B cell (primary cell): ENCODE results near the gene CAMK2D. TPM values are rescaled to one million over a fixed set of nuclear protein-coding genes. Genes with fewer than 3 reads are reported as not detected.

Experiments used
- ATAC-seq: fragments of 200-7000 bp; cut with Tn5 transposase; one replicate; pipeline ENCODE4 v1.10.0; 2021; ENCODE audit warnings: low read depth, mild to moderate bottlenecking, moderate number of reproducible peaks, moderate library complexity
- CTCF ChIA-PET: fragments of 350-600 bp; sonication (Branson Sonifier 250); formaldehyde crosslinking; loops from one replicate; lab custom pipeline; 2021; ENCODE audit warnings: antibody characterized with exemption, inconsistent platforms; lab: Charles Lee
- POLR2A ChIA-PET: fragments of 350-600 bp; sonication (Branson Sonifier 250); formaldehyde crosslinking; loops from one replicate; lab custom pipeline; 2021; ENCODE audit warnings: antibody characterized with exemption; lab: Charles Lee
- DNase-seq: peaks from one replicate; pipeline ENCODE4 v3.0.0; 2013
- H2AFZ ChIP-seq: 2 replicates; pipeline ENCODE4 v1.6.1; 2012; ENCODE audit warnings: mild to moderate bottlenecking, low read depth, low read length; ENCODE audit not compliant: insufficient read depth, poor library complexity, severe bottlenecking
- H3K27ac ChIP-seq, 2 donors: 1 replicate in 1 of 2; 2 replicates in 1 of 2; pipeline ENCODE4 v1.5.1; 2012 to 2013; ENCODE audit warnings: low read length in 2 of 2, mild to moderate bottlenecking in 2 of 2, moderate library complexity in 1 of 2
- H3K27me3 ChIP-seq, 4 experiments: fragments of 200-600 bp in 1 of 4; sonication (generic) in 1 of 4; replicated peaks in 1 of 4; 1 replicate in 2 of 4; 2 replicates in 2 of 4; pipeline versions ENCODE4 v1.6.1 to v1.7.0; 2013 to 2016; ENCODE audit warnings: low read length in 3 of 4, mild to moderate bottlenecking in 2 of 4, mixed read lengths in 1 of 4, moderate library complexity in 1 of 4; ENCODE audit not compliant: insufficient read depth in 4 of 4, control insufficient read depth in 3 of 4; ENCODE audit errors: control extremely low read depth in 1 of 4
- H3K36me3 ChIP-seq, 2 experiments: replicated peaks in 1 of 2; 1 replicate in 1 of 2; 2 replicates in 1 of 2; pipeline versions ENCODE4 v1.6.1 to v1.7.1; 2013; ENCODE audit warnings: low read length in 1 of 2; ENCODE audit not compliant: insufficient read depth in 2 of 2, control insufficient read depth in 1 of 2; ENCODE audit errors: control extremely low read depth in 1 of 2, extremely low read depth in 1 of 2
- H3K4me1 ChIP-seq, 2 donors: fragments of 200-600 bp in 1 of 2; sonication (generic) in 1 of 2; 1 replicate in 1 of 2; 2 replicates in 1 of 2; pipeline versions ENCODE4 v1.5.1 to v1.6.1; 2013 to 2017; ENCODE audit warnings: low read length in 2 of 2; ENCODE audit not compliant: control insufficient read depth in 2 of 2, insufficient read depth in 2 of 2
- H3K4me2 ChIP-seq: replicated peaks from 2 replicates; pipeline ENCODE3; 2012; ENCODE audit warnings: mild to moderate bottlenecking, low read depth, low read length; ENCODE audit not compliant: poor library complexity, severe bottlenecking
- H3K4me3 ChIP-seq, 5 experiments: fragments of 200-600 bp in 1 of 5; sonication (generic) in 1 of 5; 1 replicate in 3 of 5; 2 replicates in 2 of 5; pipeline versions ENCODE4 v1.5.1 to v1.7.0; 2011 to 2016; ENCODE audit warnings: low read length in 4 of 5, mild to moderate bottlenecking in 4 of 5, low read depth in 2 of 5, control low read depth in 1 of 5, moderate library complexity in 1 of 5; ENCODE audit not compliant: insufficient read depth in 1 of 5; ENCODE audit errors: control extremely low read depth in 1 of 5, extremely low read depth in 1 of 5
- H3K79me2 ChIP-seq: fragments of 200-600 bp; sonication (generic); one replicate; pipeline ENCODE4 v1.6.0; 2016; ENCODE audit warnings: low read length; ENCODE audit not compliant: control insufficient read depth, insufficient read depth
- H3K9ac ChIP-seq: fragments of 200-600 bp; sonication (generic); 2 replicates; pipeline ENCODE4 v1.6.1; 2017; ENCODE audit warnings: mild to moderate bottlenecking, low read length, moderate library complexity
- H3K9me3 ChIP-seq, 3 donors: one replicate each; pipeline versions ENCODE4 v1.6.1 to v1.7.1; 2013; ENCODE audit warnings: low read length in 2 of 3; ENCODE audit not compliant: control insufficient read depth in 2 of 3, insufficient read depth in 1 of 3; ENCODE audit errors: control extremely low read depth in 1 of 3
- H4K20me1 ChIP-seq: 2 replicates; pipeline ENCODE4 v1.6.0; 2012; ENCODE audit warnings: mild to moderate bottlenecking, low read length; ENCODE audit not compliant: insufficient read depth, control insufficient read depth, poor library complexity, severe bottlenecking
- H3K27ac Mint-ChIP-seq: one replicate; pipeline ENCODE4 v1.8.0; 2021; ENCODE audit warnings: mixed read lengths
- H3K27me3 Mint-ChIP-seq: one replicate; pipeline ENCODE4 v1.8.0; 2021; ENCODE audit warnings: mixed read lengths
- H3K4me1 Mint-ChIP-seq: one replicate; pipeline ENCODE4 v1.8.0; 2021; ENCODE audit warnings: mixed read lengths
- H3K4me3 Mint-ChIP-seq: one replicate; pipeline ENCODE4 v1.8.0; 2021; ENCODE audit warnings: mixed read lengths
- H3K9me3 Mint-ChIP-seq: one replicate; pipeline ENCODE4 v1.8.0; 2022; ENCODE audit warnings: mixed read lengths; ENCODE audit not compliant: insufficient read depth
- EZH2 ChIP-seq: IDR thresholded peaks from 2 replicates; pipeline ENCODE4 v1.6.1; 2012; ENCODE audit warnings: borderline replicate concordance, low read depth, mild to moderate bottlenecking, moderate library complexity, low read length; ENCODE audit not compliant: insufficient read depth, poor library complexity, severe bottlenecking
- WGBS: methylation state at CpG from one replicate; pipeline ENCODE4 v1.1.5; 2013; ENCODE audit warnings: missing lambda C conversion rate; ENCODE audit not compliant: insufficient coverage; 5-methylcytosine and 5-hydroxymethylcytosine counted together
- intact Hi-C: fragments of 100-400 bp; cut with micrococcal nuclease; formaldehyde crosslinking; loops from one replicate; pipeline ENCODE4 v1.10.0; 2022
- polyA plus RNA-seq: library from polyadenylated mRNA; depleted of rRNA; stranded (reverse); fragments of >200 nt; gene quantifications from 2 replicates; pipeline ENCODE4 v1.2.3, GENCODE V29; 2012
- total RNA-seq, 2 donors: library from RNA; stranded (reverse); fragments of 120-200 nt in 1 of 2; gene quantifications; 1 replicate in 1 of 2; 2 replicates in 1 of 2; pipeline versions ENCODE4 v1.2.3 to v1.2.4, GENCODE V29; 2013 to 2022
- TF ChIP-seq, protein P1 (sequence below): fragments of 200-600 bp; IDR thresholded peaks from one replicate; pipeline ENCODE4 v1.8.0; 2022; ENCODE audit warnings: antibody characterized with exemption, mild to moderate bottlenecking

The CAMK2D gene
- total and polyA plus RNA-seq, 2 donors (not counting 1 experiment from before 2014, with no cell fraction given): 26.3 to 57.0 TPM

GRCh38 chr4:113614414-113614813 is 147.1 kb downstream of the CAMK2D start:
- Histone ChIP-seq H3K27me3 (no peaks in the 10 kb centered on the region), H3K4me2 (peak overlapping the region; percentile 23), H3K4me3 (no peak overlapping the region), H3K27ac (peak overlapping the region in 1 of 2 donors; percentile 2), H3K4me1 (peaks cover 31 to 61% of the 10 kb centered on the region in 2 donors), H3K9me3 (no peaks in the 10 kb centered on the region), H3K9ac (no peak overlapping the region), H3K79me2 (peaks cover 85% of the 10 kb centered on the region), H2AFZ (no peak overlapping the region), H4K20me1 (no peaks in the 10 kb centered on the region), H3K36me3 (no peaks in the 10 kb centered on the region)
- POLR2A ChIA-PET: no interaction called here
- peak overlapping the region; percentile 71 for H3K27ac Mint-ChIP-seq
- H3K4me1 Mint-ChIP-seq: peaks cover 60% of the 10 kb centered on the region
- H3K27me3 Mint-ChIP-seq: no peaks in the 10 kb centered on the region
- intact Hi-C loops: loop anchor here (2.0 kb wide), 1 partner anchor 68 kb away; no protein-coding TSS in a partner anchor
- CTCF ChIA-PET: interaction anchor here (4.5 kb wide), 1 partner anchor 66 kb away, joined by 13 read pairs; no protein-coding TSS in a partner anchor
- TF ChIP-seq, protein P1, sequence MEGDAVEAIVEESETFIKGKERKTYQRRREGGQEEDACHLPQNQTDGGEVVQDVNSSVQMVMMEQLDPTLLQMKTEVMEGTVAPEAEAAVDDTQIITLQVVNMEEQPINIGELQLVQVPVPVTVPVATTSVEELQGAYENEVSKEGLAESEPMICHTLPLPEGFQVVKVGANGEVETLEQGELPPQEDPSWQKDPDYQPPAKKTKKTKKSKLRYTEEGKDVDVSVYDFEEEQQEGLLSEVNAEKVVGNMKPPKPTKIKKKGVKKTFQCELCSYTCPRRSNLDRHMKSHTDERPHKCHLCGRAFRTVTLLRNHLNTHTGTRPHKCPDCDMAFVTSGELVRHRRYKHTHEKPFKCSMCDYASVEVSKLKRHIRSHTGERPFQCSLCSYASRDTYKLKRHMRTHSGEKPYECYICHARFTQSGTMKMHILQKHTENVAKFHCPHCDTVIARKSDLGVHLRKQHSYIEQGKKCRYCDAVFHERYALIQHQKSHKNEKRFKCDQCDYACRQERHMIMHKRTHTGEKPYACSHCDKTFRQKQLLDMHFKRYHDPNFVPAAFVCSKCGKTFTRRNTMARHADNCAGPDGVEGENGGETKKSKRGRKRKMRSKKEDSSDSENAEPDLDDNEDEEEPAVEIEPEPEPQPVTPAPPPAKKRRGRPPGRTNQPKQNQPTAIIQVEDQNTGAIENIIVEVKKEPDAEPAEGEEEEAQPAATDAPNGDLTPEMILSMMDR: no peak
- no peak for TF ChIP-seq EZH2
- no CpG with 5 or more reads among the region's 2 CpGs for WGBS
- H3K9me3 Mint-ChIP-seq: no peaks in the 10 kb centered on the region
- H3K4me3 Mint-ChIP-seq: peak overlapping the region; percentile 3
- DNase-seq (no peak), ATAC-seq (no peak)

GRCh38 chr4:113613503-113613902 is 148.0 kb downstream of the CAMK2D start:
- Mint-ChIP-seq H3K27me3 (no peaks in the 10 kb centered on the region), H3K4me3 (no peak overlapping the region), H3K4me1 (peaks cover 64% of the 10 kb centered on the region), H3K27ac (peak overlapping the region; percentile 5), H3K9me3 (no peaks in the 10 kb centered on the region)
- Histone ChIP-seq H3K4me1 (peaks cover 21 to 51% of the 10 kb centered on the region in 2 donors), H2AFZ (no peak overlapping the region), H3K4me3 (no peak overlapping the region), H3K9ac (no peak overlapping the region), H4K20me1 (no peaks in the 10 kb centered on the region), H3K4me2 (no peak overlapping the region), H3K27me3 (no peaks in the 10 kb centered on the region), H3K79me2 (peaks cover 84% of the 10 kb centered on the region), H3K27ac (no peak overlapping the region), H3K9me3 (no peaks in the 10 kb centered on the region), H3K36me3 (no peaks in the 10 kb centered on the region)
- no peak for TF ChIP-seq EZH2
- TF ChIP-seq, protein P1: no peak
- CTCF ChIA-PET: interaction anchor here (4.5 kb wide), 1 partner anchor 65 kb away, joined by 13 read pairs; no protein-coding TSS in a partner anchor
- POLR2A ChIA-PET: interaction anchor here (0.5 kb wide), 1 partner anchor 25 kb away, joined by 3 read pairs; no protein-coding TSS in a partner anchor
- no peak for ATAC-seq
- DNase-seq: no peak
- no CpG with 5 or more reads among the region's 4 CpGs for WGBS
- intact Hi-C loops: no loop called here
